Adrenal gland (tissue), 12 donors: ENCODE measurements around the gene MACF1. TPM values are rescaled to one million over a fixed set of nuclear protein-coding genes. Genes with fewer than 3 reads are reported as not detected.

Experiments
- DNase-seq, 7 donors: peaks; one replicate each; pipeline ENCODE4 v3.0.0-alpha.2; 2019 to 2020
- H3K27ac ChIP-seq, 5 donors: fragments of 200-600 bp; sonication (generic) in 4 of 5; 1 replicate in 3 of 5; 2 replicates in 2 of 5; pipeline versions ENCODE4 v1.5.1 to v1.8.0; 2016 to 2020; ENCODE audit warnings: mild to moderate bottlenecking in 1 of 5
- H3K27me3 ChIP-seq: fragments of 200-600 bp; 2 replicates; pipeline ENCODE4 v1.8.0; 2021
- H3K36me3 ChIP-seq, 2 donors: fragments of 200-600 bp; replicated peaks in 1 of 2; 1 replicate in 1 of 2; 2 replicates in 1 of 2; pipeline versions ENCODE4 v1.5.1 to v1.8.0; 2018 to 2022
- H3K4me1 ChIP-seq, 2 donors: fragments of 200-600 bp; replicated peaks in 1 of 2; 1 replicate in 1 of 2; 2 replicates in 1 of 2; pipeline versions ENCODE4 v1.5.1 to v1.8.0; 2018 to 2021
- H3K4me3 ChIP-seq, 4 donors: fragments of 200-600 bp; sonication (generic) in 3 of 4; one replicate each; pipeline ENCODE4 v1.5.1; 2016 to 2018
- H3K9me3 ChIP-seq, 3 donors: fragments of 200-600 bp; sonication (generic) in 1 of 3; replicated peaks in 1 of 3; 1 replicate in 2 of 3; 2 replicates in 1 of 3; pipeline versions ENCODE4 v1.5.1 to v1.8.0; 2016 to 2021
- CTCF ChIP-seq, 6 experiments: fragments of 450-650 bp in 4 of 6; fragments of 200-600 bp in 2 of 6; sonication (generic) in 1 of 6; IDR thresholded peaks; 1 replicate in 5 of 6; 2 replicates in 1 of 6; pipeline versions ENCODE4 v1.5.1 to v1.8.0; 2016 to 2021; ENCODE audit warnings: antibody characterized with exemption in 6 of 6, mild to moderate bottlenecking in 2 of 6, moderate library complexity in 1 of 6
- POLR2A ChIP-seq, 2 donors: fragments of 450-650 bp; IDR thresholded peaks; one replicate each; pipeline ENCODE4 v1.6.1; 2017; ENCODE audit warnings: antibody characterized with exemption in 2 of 2, mild to moderate bottlenecking in 2 of 2, moderate library complexity in 1 of 2
- WGBS, 4 donors: extraction: QIAGEN DNeasy Blood & Tissue Kit in 2 of 4; methylation state at CpG; one replicate each; pipeline versions ENCODE4 v1.1.5 to v1.1.7; 2013 to 2017; 5-methylcytosine and 5-hydroxymethylcytosine counted together
- intact Hi-C, 2 donors: fragments of 100-400 bp; cut with DNase I; formaldehyde crosslinking; loops; one replicate each; pipeline versions ENCODE4 v1.14.1 to v1.15.0; 2022 to 2023
- polyA plus RNA-seq, 3 donors: library from polyadenylated mRNA; stranded (reverse); fragments of 200-250 nt in 2 of 3; fragments of 350-450 nt in 1 of 3; fragmentation: Illumina TruSeq in 1 of 3; extraction: RNeasy Lipid Tissue Mini Kit (QIAGEN cat#74804) in 1 of 3; gene quantifications; one replicate each; pipeline ENCODE4 v1.2.3, GENCODE V29; 2013 to 2014
- total RNA-seq, 9 donors: library from RNA; depleted of rRNA in 4 of 9; stranded (reverse); fragments of >200 nt in 4 of 9; fragments of 120-200 nt in 1 of 9; fragmentation: NEBNext Ultra II Directional in 1 of 9; extraction: Animal tissue kit (Norgen Biotek cat#: 25700) in 1 of 9; gene quantifications; one replicate each; pipeline versions ENCODE4 v1.1.0 to v1.2.4, GENCODE V29; 2013 to 2023
- donor health status: healthy with polysubstance abuse.
- donor health status: Bipolar disorder and iron deficiency.
- donor health status: DM: yes; HTN: yes; CAD: no.
- donor health status: DM: no; HTN: no; CAD: no.
- donor health status: DM: no; HTN: no; CAD: no.
- donor health status: DM: yes; HTN: yes; CAD: no.

Gene MACF1
- total and polyA plus RNA-seq, 12 donors, result 85.1 to 334 (median 219) TPM

GRCh38 chr1:39406533-39407450 is 202.3 kb downstream of the MACF1 start:
- Histone ChIP-seq H3K9me3 (no peaks in the 10 kb centered on the region), H3K4me3 (no peak overlapping the region), H3K36me3 (no peaks in the 10 kb centered on the region), H3K27me3 (no peaks in the 10 kb centered on the region), H3K4me1 (peaks cover 27 to 56% of the 10 kb centered on the region in 2 donors), H3K27ac (peak overlapping the region in 2 of 5 donors; percentile 28 to 93)
- TF ChIP-seq POLR2A (IDR thresholded peaks at IDR 0.05) (no peak), CTCF (IDR thresholded peaks at IDR 0.05) (no peak)
- intact Hi-C loops, result no loop called here
- no peak for DNase-seq
- WGBS, 4 donors, result 74 to 87% (median 79%) methylated on average over 7 of the region's 7 CpGs

GRCh38 chr1:39407510-39407895 is 203.0 kb downstream of the MACF1 start:
- WGBS, 4 donors, result 74 to 83% (median 77%) methylated on average over 6 of the region's 6 CpGs
- Histone ChIP-seq H3K9me3 (no peaks in the 10 kb centered on the region), H3K27me3 (no peaks in the 10 kb centered on the region), H3K36me3 (no peaks in the 10 kb centered on the region), H3K27ac (peak overlapping the region in 3 of 5 donors; percentile 28 to 93 (median 83)), H3K4me1 (peaks cover 28 to 62% of the 10 kb centered on the region in 2 donors), H3K4me3 (no peak overlapping the region)
- intact Hi-C loops, result no loop called here
- DNase-seq, result no peak
- TF ChIP-seq POLR2A (IDR thresholded peaks at IDR 0.05) (no peak), CTCF (IDR thresholded peaks at IDR 0.05) (no peak)

- intact Hi-C loops, result no loop called here
- H3K27ac ChIP-seq, result peak overlapping the region; percentile 49 to 93 (median 90)
- WGBS, 4 donors, result 13 to 29% (median 18%) methylated on average over 16 to 38 of the region's 38 CpGs
- DNase-seq, result no peak
- H3K4me3 ChIP-seq, result peak overlapping the region in 2 of 4 donors; percentile 34 to 62
- TF ChIP-seq CTCF (IDR thresholded peaks at IDR 0.05) (no peak), POLR2A (IDR thresholded peaks at IDR 0.05) (peak in 1 of 2 donors; percentile 78)
- H3K9me3 ChIP-seq, result no peaks in the 10 kb centered on the region
- no peaks in the 10 kb centered on the region for H3K36me3 ChIP-seq
- H3K4me1 ChIP-seq, result peaks cover 28 to 65% of the 10 kb centered on the region in 2 donors
- H3K27me3 ChIP-seq, result no peaks in the 10 kb centered on the region
Observed at GRCh38 chr1:39407896-39408640, 203.6 kb downstream of the MACF1 start.

GRCh38 chr1:39408641-39409054 is 204.2 kb downstream of the MACF1 start:
- Histone ChIP-seq H3K4me1 (peaks cover 28 to 65% of the 10 kb centered on the region in 2 donors), H3K4me3 (peak overlapping the region in 3 of 4 donors; percentile 62 to 74 (median 71)), H3K27ac (peak overlapping the region in 4 of 5 donors; percentile 83 to 93 (median 91)), H3K36me3 (no peaks in the 10 kb centered on the region), H3K27me3 (no peaks in the 10 kb centered on the region), H3K9me3 (no peaks in the 10 kb centered on the region)
- peak; percentile 95 to 97 (median 96) for DNase-seq
- 0% methylated on average over 9 to 53 of the region's 53 CpGs for WGBS, 4 donors
- TF ChIP-seq CTCF (IDR thresholded peaks at IDR 0.05), result no peak
- no peak for TF ChIP-seq POLR2A (IDR thresholded peaks at IDR 0.05)
- intact Hi-C loops, result no loop called here
